Stimulated activated CD4-positive, alpha-beta T cell treated with anti-CD3 and anti-CD28 coated beads, Interleukin-1b, Interleukin-23, amount 100 ng/mL, for 48 hours (primary cell): ENCODE results near the gene BTBD9.

Experiments
- DNase-seq: peaks from one replicate; pipeline ENCODE4 v3.0.0-alpha.2; 2020

BTBD9 gene

DNA sequence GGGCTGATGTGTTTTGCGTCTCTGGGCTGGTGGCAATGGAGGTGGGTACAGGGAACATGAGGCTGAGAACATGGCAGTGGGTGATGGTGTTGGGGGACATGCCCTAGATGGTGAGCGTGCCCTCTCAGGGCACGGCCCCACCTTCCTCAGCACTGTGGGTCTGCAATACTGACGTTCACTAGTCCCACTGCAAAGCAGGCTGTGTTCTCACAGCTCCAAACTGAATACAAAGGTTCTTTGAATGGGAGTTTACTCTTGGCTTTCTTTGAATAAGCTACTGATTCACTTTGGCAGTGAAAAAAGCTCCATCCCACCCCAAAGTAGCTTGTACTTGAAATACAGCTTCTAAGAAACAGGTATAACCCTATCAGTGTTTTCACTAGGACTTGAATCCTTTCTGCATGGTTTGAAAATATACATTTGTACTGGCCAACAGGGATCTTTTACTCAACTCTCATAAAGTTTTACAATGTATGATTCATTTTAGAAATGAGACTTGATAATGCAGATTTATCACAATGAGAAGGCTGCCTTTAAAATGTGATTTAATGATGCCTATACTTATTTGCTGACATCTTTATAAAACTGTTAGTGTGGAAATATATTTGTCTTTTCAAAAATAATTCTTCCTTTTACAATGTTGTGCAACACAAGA is 419.5 kb downstream of the BTBD9 start:
- DNase-seq = no peak

- DNase-seq = no peak
These were observed 421.5 kb downstream of the BTBD9 start for GRCh38 chr6:38218235-38218634.

DNA sequence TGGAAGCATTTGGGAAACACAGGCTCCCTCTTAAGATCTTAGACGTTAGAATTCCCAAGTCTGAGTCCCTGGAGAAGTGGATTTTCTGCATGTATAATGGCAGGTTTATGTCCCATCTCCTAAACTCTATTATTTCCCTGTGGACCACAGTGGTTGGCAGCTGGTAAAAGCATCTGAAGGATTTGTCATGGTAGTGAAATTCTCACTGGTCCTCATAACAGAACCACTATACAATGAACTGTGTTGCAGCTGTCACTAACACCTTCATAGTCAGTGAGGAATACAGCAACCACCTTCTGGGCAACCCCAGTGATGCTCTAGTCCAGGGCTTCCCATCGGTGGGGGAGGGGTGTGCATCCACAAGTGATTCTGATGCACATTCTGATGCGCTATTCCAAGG is 423.3 kb downstream of the BTBD9 start:
- DNase-seq = no peak

- DNase-seq = no peak
These were observed 423.9 kb downstream of the BTBD9 start for GRCh38 chr6:38215651-38216311.

- no peak for DNase-seq
These were observed 424.5 kb downstream of the BTBD9 start for GRCh38 chr6:38215225-38215624.

GRCh38 chr6:38214159-38214558 is 425.6 kb downstream of the BTBD9 start:
- no peak for DNase-seq

GRCh38 chr6:38213251-38213658 is 426.5 kb downstream of the BTBD9 start:
- DNase-seq = no peak

GRCh38 chr6:38212579-38212978 is 427.1 kb downstream of the BTBD9 start:
- no peak for DNase-seq

- no peak for DNase-seq
These were observed 427.6 kb downstream of the BTBD9 start for GRCh38 chr6:38212116-38212515.

- DNase-seq = no peak
These were observed 430.1 kb downstream of the BTBD9 start for GRCh38 chr6:38209371-38210260.

DNA sequence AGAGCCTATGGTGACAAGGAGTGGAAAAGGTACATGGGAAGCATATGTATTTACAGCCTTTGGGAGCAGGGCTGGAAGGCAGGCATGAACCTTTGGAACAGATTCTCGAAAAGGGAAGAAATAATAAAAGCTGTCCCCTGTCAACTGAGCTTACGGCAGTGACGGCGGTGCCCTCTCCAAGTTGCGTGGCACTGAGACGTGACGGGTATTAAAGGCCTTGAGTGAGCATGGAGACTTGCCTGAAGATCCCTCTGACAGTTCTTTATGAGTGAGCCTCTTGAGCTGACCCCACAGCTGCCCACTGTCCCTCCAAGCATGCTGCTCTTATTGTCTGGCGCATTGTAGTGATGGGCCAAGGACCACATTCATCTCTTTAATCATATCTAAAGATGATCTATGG is 431.7 kb downstream of the BTBD9 start:
- DNase-seq = no peak

DNA sequence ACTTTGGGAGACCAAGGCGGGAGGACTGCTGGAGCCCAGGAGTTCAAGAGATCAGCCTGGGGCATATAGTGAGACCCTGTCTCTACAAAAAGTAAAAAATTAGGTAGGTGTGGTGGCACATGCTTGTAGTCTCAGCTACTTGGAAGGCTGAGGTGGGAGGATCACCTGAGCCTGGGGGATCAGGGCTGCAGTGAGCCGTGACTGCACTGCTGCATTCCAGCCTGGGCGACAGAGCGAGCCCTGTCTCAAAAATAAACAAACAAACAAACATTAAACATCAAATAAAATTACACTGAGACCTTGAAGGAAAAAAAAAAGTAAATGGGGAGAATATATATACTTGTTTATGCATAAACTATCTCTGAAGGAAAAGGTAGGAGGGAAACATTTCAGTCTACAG is 432.4 kb downstream of the BTBD9 start:
- no peak for DNase-seq

DNA sequence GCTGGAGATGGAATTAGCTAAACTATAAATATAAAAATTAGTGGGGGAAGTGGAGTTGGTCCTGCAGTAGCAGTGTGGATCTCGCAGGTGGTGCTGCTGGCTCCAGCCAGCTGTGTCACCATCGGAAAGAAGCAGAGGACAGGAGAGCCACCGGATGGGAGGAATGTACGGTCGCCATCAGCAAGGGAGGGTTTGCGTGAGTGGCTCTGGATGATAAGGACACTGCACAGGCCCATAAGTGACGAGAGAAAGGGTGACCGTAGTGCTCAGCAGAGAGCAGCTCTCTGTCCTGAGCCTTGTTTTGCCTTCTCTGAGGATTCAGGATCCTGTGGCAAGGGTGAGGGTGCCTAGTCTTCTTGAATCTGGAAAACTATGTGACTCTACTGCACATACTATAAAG is 441.5 kb downstream of the BTBD9 start:
- no peak for DNase-seq

GRCh38 chr6:38195113-38195635 is 444.6 kb downstream of the BTBD9 start:
- no peak for DNase-seq

GRCh38 chr6:38194589-38194988 is 445.1 kb downstream of the BTBD9 start:
- no peak for DNase-seq

DNA sequence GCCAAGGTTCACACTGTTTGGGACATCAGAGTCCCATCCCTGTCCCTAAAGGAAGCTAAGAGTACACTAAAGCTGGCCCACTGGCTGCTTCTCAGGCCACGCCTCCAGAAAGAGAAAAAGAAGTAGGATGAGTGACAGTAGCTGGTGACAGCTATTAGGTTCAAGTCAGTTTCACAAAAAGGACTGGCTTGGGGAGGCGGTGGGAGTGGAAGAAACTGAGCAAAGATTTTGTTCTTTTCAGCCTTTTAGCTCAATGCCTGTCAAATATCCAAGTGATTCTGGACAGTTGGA is 445.5 kb downstream of the BTBD9 start:
- no peak for DNase-seq

- DNase-seq = no peak
These were observed 446.0 kb downstream of the BTBD9 start for GRCh38 chr6:38193481-38194281.

GRCh38 chr6:38193051-38193450 is 446.7 kb downstream of the BTBD9 start:
- no peak for DNase-seq

DNA sequence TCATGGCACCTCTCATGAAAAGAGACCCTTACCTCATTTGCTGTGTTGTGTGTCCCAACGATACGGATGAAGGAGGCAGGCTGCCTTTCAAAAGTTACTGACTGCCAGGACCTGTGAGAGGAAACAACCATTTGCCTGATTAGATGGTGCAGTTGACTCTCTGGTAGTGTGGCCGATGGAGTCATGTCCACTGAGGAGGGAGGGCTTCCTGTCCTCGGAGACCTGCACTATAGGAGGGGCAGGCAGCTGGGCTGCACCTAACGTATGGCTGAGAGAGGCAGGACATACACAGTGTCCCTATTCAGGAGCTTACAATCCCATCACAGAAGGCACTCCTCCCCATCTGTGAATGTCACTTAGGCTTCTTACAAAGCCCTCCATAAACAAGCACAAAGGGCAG is 447.2 kb downstream of the BTBD9 start:
- DNase-seq = no peak

GRCh38 chr6:38192011-38192410 is 447.7 kb downstream of the BTBD9 start:
- no peak for DNase-seq

GRCh38 chr6:38191418-38191817 is 448.3 kb downstream of the BTBD9 start:
- DNase-seq = no peak

DNA sequence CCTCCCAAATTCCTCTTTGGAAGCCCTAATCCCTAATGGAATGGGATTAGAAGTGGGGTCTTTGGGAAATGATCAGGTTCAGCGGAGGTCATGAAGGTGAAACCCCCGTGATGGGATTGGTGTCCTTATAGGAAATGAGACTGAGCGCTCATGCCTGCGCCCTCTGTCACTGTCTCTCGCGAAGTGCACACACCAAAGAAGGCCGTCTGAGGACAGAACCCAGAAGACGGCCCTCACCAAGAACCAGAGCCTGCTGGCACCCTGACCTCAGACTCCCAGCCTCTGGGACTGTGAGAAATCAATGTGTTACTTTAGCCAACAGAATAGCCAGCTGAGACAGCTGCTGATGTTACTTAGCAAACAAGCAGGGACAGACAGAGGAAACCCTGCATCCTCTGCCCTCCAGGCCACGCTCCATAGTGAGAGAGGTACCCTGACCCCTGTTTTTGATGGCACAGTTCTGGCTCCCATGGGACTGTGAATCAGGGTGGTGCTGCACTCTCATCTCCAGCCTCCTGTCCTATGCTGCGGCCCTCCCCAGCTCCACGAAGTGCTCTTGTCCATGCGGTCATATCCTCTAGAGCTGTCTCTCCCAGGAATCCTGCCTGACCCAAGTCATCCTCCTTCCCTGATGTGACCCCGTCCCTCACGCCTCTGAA is 450.9 kb downstream of the BTBD9 start:
- no peak for DNase-seq
